Stimulated activated CD4-positive, alpha-beta T cell treated with anti-CD3 and anti-CD28 coated beads, TNF-alpha, amount 100 ng/mL, for 1 hour (primary cell): ENCODE measurements around the gene PEF1.

Experiments used
- DNase-seq, 3 donors: peaks; one replicate each; pipeline ENCODE4 v3.0.0-alpha.2; 2020; ENCODE audit warnings: low read depth in 3 of 3, low spot score in 1 of 3

PEF1 gene

GRCh38 chr1:31586376-31587327, 58.0 kb downstream of the PEF1 start:
- DNase-seq, result no peak

- DNase-seq, result no peak
Observed at GRCh38 chr1:31585736-31586365, 58.8 kb downstream of the PEF1 start.

- no peak for DNase-seq
Observed at GRCh38 chr1:31584869-31585735, 59.6 kb downstream of the PEF1 start.

GRCh38 chr1:31583995-31584868, 60.4 kb downstream of the PEF1 start:
- DNase-seq, result no peak

DNA sequence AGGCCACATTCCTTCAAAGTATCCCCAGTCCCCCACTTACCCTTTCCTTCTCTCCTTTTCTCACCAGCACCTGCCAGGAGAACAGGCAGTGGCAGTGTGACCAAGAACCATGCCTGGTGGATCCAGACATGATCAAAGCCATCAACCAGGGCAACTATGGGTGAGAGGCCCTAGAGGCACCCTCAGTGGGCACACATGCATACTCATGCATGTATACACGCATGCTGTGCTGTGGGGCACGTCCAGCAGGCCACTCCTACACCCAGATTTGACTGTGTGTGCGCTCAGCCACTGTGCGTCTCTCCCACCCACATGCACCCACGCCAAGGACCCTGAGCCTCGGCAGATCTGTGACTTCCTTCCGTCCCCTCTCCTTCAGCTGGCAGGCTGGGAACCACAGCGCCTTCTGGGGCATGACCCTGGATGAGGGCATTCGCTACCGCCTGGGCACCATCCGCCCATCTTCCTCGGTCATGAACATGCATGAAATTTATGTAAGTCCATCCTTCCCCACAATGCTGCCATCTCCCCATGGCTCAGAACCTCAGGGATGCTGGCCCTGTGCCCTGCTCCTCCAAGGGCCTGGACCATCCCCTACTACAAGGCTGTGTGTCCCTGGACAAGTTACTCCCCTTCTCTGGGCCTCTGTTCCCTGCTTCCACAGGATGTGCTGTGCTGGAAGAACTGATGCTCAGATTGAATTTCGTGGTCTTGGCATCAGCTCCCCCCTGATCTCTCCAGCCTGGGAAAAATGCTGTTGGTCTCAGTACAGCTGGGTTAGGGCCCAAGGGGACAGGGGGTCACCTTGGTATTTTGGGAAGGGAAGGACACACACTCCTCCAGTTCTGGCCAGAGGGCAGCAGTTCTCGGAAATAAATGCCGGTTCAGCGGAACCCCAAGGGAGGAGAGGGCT, 61.3 kb downstream of the PEF1 start:
- no peak for DNase-seq

DNA sequence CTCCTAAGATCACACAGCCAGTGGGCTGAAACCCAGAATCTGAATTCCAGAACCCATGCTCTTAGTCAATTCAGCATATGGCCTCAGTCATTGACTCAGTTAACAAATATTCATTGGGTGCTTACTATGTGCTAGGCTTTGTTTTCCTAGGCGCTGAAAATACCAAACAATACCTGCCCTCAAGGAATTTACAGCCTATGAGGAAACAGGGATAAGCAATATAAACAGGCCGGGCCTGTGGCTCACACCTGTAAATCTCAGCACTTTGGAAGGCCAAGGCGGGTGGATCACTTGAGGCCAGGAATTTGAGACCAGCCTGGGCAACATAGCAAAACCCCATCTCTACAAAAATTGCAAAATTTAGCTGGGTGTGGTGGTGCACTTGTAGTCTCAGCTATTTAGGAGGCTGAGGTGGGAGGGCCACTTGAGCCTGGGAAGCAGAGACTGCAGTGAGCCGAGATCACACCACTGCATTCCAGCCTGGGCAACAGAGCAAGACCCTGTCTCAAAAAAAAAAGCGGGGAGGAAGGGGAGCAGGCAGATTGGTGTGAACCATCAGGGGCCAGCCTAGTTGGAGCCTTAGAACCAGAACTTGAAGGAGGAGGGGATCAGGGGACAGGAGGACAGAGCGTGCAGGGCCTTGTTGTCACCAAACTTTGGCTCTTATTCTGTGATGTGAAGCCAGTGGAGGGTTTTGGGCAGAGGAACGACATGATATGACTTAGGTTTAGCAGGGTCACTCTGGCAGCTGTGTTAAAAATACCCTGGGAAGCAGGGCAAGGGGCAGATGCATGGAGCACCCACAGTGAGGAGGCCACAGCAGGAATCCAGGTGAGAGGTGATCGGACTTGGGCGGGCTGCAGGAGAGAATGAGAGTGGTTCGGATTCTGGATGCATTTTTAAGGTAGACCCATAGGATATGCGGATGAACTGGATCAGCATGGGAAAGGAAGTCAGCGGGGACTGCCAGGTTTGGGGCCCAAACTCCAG, 62.6 kb downstream of the PEF1 start:
- no peak for DNase-seq

DNA sequence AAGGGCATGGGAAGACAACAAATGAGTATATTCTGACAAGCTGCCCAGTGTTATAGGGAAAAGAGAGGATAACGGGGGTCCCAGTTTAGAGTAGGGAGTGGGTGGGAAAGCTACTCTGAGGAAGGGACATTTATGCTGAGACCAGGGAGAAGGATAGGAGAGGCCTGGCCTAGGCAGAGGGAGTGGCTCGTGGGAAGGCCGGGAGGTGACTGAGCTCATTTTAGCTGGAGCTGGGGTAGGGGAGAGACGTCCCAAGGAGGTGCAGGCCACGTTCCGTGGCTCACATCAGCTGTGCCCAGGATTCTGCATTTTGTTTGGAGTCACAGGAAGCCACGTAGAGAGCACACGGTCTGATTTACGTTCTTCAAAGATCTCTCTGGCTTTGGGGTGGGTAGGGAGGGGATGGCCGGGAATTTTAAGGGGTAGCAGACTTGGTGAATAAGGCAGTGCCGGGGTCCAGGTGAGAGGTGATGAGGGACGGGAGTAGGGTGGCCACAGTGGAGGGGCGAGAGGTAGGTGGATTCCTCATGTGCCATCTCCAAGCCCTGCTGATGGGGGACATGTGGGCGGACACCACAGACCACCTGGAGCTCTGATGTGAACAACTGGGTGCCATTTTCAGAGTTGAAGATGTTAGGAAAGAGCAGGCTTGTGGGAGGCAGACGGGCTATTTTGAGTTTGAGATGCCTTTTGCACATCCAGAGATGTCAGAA, 63.6 kb downstream of the PEF1 start:
- no peak for DNase-seq

DNA sequence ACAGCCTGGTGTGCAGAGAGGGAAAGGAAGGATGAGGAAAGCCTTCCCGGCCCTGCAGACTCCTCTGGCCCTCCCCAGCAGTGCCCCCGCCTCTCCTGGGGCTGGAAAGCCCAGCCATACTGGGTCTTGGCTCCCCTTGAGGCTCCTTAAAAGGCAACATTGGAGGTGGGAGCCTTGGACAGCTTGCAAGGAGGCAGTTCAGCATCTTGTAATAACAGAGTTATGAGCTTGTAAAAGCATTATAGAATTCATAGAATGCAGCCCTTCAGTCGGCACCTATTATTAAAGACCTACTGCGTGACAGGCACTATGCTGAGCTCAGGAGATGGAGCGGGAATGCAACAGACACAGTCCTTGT, 64.2 kb downstream of the PEF1 start:
- DNase-seq, result no peak
